K562 (cell line): Measurements from ENCODE around the gene IRF2BP2. TPM values are rescaled to one million over a fixed set of nuclear protein-coding genes. Genes with fewer than 3 reads are reported as not detected.

Experiments used
- ADNP ChIP-seq: fragments of 200-800 bp; sonication (Bioruptor generic); IDR thresholded peaks from 2 replicates; pipeline ENCODE4 v1.6.1; 2016; ENCODE audit warnings: missing genetic modification characterization, missing compliant biosample characterization
- ARNT ChIP-seq, 2 experiments: fragments of 450-650 bp; IDR thresholded peaks; 2 replicates each; pipeline ENCODE4 v1.6.1; 2016; ENCODE audit warnings: mild to moderate bottlenecking in 1 of 2
- CBFA2T3 ChIP-seq: fragments of 450-650 bp; IDR thresholded peaks from 2 replicates; pipeline ENCODE4 v1.6.1; 2017
- EWSR1 ChIP-seq: fragments of 450-650 bp; IDR thresholded peaks from 2 replicates; pipeline ENCODE4 v1.6.1; 2018; ENCODE audit warnings: borderline replicate concordance, mild to moderate bottlenecking, low read depth, moderate library complexity; ENCODE audit not compliant: partially characterized antibody
- GATA2 ChIP-seq: sonication (generic); formaldehyde crosslinking; IDR thresholded peaks from 2 replicates; pipeline ENCODE4 v1.4.0; 2020; ENCODE audit warnings: mild to moderate bottlenecking, missing genetic modification reagents
- JUN ChIP-seq, 2 experiments: sonication (generic) in 1 of 2; formaldehyde crosslinking in 1 of 2; IDR thresholded peaks; 2 replicates each; pipeline versions ENCODE4 v1.6.1 to v1.8.0; 2012 to 2022; ENCODE audit warnings: borderline replicate concordance in 2 of 2, mild to moderate bottlenecking in 2 of 2, improper control_type of control experiment in 1 of 2, low read depth in 1 of 2, low read length in 1 of 2, missing genetic modification reagents in 1 of 2
- NFATC3 ChIP-seq: fragments of 450-650 bp; IDR thresholded peaks from 2 replicates; pipeline ENCODE4 v1.6.1; 2017; ENCODE audit warnings: mild to moderate bottlenecking
- POLR2AphosphoS2 ChIP-seq: IDR thresholded peaks from 2 replicates; pipeline ENCODE4 v1.6.1; 2012; ENCODE audit warnings: low read length, improper control_type of control experiment
- POLR2H ChIP-seq: IDR thresholded peaks from 2 replicates; pipeline ENCODE4 v1.6.1; 2016; ENCODE audit warnings: missing genetic modification characterization, low read depth, mild to moderate bottlenecking, control low read depth, missing compliant biosample characterization, moderate library complexity
- SMARCB1 ChIP-seq: IDR thresholded peaks from 2 replicates; pipeline ENCODE4 v1.6.1; 2011; ENCODE audit warnings: improper control_type of control experiment, low read depth; ENCODE audit not compliant: insufficient read length
- SMARCC2 ChIP-seq: fragments of 450-650 bp; IDR thresholded peaks from 2 replicates; pipeline ENCODE4 v1.6.1; 2017; ENCODE audit warnings: antibody characterized with exemption, moderate library complexity, mild to moderate bottlenecking, low read depth
- TAL1 ChIP-seq: fragments of 450-650 bp; IDR thresholded peaks from 2 replicates; pipeline ENCODE4 v1.6.1; 2016; ENCODE audit warnings: mild to moderate bottlenecking
- ZFP1 ChIP-seq: fragments of 450-650 bp; formaldehyde crosslinking; IDR thresholded peaks from 2 replicates; pipeline ENCODE4 v1.4.0; 2020; ENCODE audit warnings: mild to moderate bottlenecking, mixed read lengths
- ZNF583 ChIP-seq: fragments of 250-450 bp; sonication (Bioruptor Pico); IDR thresholded peaks from 2 replicates; pipeline ENCODE4 v1.4.0; 2020
- ZNF830 ChIP-seq: fragments of 250-450 bp; sonication (Bioruptor Pico); IDR thresholded peaks from 2 replicates; pipeline ENCODE4 v1.5.0; 2021; ENCODE audit warnings: mild to moderate bottlenecking
- polyA plus RNA-seq, 8 experiments: library from polyadenylated mRNA; depleted of rRNA in 4 of 8; stranded (reverse) in 5 of 8; unstranded in 3 of 8; fragments of >200 nt; fragmentation: Nextera tagmentation in 2 of 8; fragmentation: Illumina TruSeq in 1 of 8; extraction: Ambion mirVana in 2 of 8; extraction: Trizol in 1 of 8; gene quantifications; 2 replicates each; pipeline versions ENCODE4 v1.2.1 to v1.2.3, GENCODE V29; 2011 to 2014; ENCODE audit warnings: inconsistent platforms in 1 of 8, missing spikeins in 1 of 8
- total RNA-seq, 7 experiments: library from RNA; depleted of rRNA in 6 of 7; stranded (reverse); fragments of >200 nt in 6 of 7; fragmentation: Illumina TruSeq in 2 of 7; extraction: Trizol in 2 of 7; gene quantifications; 2 replicates each; pipeline versions ENCODE4 v1.2.1 to v1.2.3, GENCODE V29; 2011 to 2021; ENCODE audit warnings: low replicate concordance in 1 of 7
- TF ChIP-seq, protein P1 (sequence below): fragments of 250-450 bp; sonication (Bioruptor Pico); IDR thresholded peaks from 2 replicates; pipeline ENCODE4 v1.5.0; 2021; ENCODE audit warnings: mild to moderate bottlenecking, moderate library complexity
- TF ChIP-seq, protein P2 (sequence below): sonication (generic); formaldehyde crosslinking; IDR thresholded peaks from 2 replicates; pipeline ENCODE4 v1.8.0; 2022; ENCODE audit warnings: missing genetic modification reagents, mild to moderate bottlenecking, borderline replicate concordance
- TF ChIP-seq, protein P3 (sequence below): fragments of 200-800 bp; sonication (Bioruptor generic); IDR thresholded peaks from 2 replicates; pipeline ENCODE4 v1.6.1; 2017; ENCODE audit warnings: missing genetic modification characterization, missing compliant biosample characterization
- TF ChIP-seq, protein P4 (sequence below): sonication (generic); IDR thresholded peaks from 2 replicates; pipeline ENCODE4 v1.6.1; 2016

IRF2BP2 gene
- total and polyA plus RNA-seq, 9 of the 15 experiments (the other 6 are each of a cell fraction or from before 2014, with no cell fraction given): 7.7 to 68.6 (median 22.1) TPM

DNA sequence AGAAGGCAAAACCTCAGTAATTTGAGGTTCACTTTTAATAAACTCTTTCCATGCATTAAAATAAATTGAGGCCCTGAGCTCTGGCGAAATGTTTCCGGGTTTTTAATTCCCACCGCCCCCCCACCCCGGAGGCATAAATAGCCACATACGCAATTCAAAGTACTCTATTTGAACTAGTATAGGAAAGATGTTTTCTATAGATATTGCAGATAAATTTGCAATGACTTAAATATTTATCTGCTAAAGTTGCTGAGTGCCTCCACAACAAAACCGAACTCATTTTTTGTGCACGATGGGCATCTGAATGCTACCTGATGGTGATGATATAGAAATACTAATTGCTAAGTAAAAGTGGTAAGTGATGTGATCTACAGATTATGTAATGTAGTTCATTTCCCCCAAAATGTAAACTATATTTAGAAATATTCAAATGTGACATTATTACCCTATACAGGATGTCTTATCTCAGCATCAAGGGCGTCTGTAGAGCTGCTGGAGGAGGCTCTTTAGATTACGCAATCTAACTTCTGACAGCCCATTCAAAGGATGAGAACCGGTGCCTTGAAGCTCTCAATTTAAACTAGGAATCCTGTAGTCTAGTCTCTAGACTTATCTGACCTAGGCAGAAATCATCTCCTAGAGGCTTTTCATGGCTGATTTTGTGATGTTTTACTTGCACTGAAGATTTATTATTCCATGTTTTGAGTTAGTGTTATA lies 8.5 kb downstream of the IRF2BP2 start (continued):
- TF ChIP-seq, protein P1, sequence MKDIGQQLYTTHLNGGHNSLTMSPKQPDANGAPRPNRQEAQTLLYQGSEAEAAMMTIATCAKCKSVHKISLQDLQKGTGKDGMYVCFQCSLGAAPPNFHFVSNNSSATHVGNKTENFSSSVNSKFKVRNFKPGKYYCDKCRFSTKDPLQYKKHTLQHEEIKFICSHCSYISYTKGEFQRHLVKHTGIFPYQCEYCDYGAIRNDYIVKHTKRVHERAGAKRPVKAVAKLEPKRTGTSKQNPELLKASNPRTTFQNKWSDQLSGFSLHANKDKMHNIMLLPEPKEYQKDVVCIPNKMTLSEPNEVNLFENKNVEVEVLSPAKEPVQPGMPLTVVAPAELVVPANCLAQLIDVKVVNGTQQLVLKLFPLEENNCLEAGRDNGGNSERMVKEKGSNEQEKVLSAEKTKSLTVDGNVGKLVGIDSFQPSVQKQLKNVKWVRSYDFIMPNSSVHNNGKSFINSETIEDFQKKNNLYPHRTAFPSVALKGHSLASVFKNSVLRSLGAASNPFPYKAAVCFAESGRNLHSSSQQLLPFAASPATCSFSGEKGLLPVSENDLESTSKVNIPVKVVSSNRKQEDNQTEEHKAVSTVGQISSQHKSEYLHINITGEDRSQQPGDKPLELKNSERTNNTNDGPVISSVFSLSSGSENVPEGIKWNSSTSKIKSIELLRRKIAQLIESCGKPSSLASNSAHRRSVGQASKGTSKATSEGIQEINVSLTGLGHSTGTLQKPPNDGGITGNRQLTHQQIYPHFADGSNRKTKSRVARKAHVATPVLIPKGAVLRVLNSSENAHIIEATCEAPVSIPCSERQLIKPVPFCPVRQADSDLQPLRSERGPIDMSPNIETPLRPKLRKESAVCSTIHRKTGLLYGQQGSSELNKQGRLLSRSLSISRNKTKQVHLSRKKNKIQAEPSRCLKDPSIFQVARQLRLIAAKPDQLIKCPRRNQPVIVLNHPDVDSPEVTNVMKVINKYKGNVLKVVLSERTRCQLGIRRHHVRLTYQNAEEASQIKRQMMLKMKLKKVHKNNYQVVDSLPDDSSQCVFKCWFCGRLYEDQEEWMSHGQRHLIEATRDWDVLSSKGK (CRISPR knock-in tag): 0 out of 2 replicates have a peak, but pooled peaks have one; percentile 45
- TF ChIP-seq JUN (IDR thresholded peaks at IDR 0.05; ENCODE audit: borderline replicate concordance, low read depth, low read length) (0 out of 2 replicates have a peak, but pooled peaks have one; percentile 32), JUN (CRISPR knock-in tag; IDR thresholded peaks at IDR 0.05; ENCODE audit: borderline replicate concordance) (no peak), ZNF830 (CRISPR knock-in tag) (peak; percentile 83; the same call in 1 of the 2 replicates), GATA2 (peak; percentile 70; the same call in 1 of the 2 replicates), POLR2H (tag) (peak; percentile 92), TAL1 (peak; percentile 63), ZFP1 (CRISPR knock-in tag) (peak; percentile 5; the same call in 1 of the 2 replicates), SMARCC2 (peak; percentile 49; the same call in 1 of the 2 replicates), EWSR1 (peak; percentile 55), SMARCB1 (peak; percentile 39), NFATC3 (no peak), ADNP (peak; percentile 43; the same call in 1 of the 2 replicates), CBFA2T3 (peak; percentile 82), ARNT (IDR thresholded peaks at IDR 0.05) (0 out of 4 replicates have a peak, but pooled peaks of 1 of the 2 experiments have one; percentile 60), ZNF583 (CRISPR knock-in tag) (no peak), POLR2AphosphoS2 (peak; percentile 82; the same call in 1 of the 2 replicates)
- TF ChIP-seq, protein P2, sequence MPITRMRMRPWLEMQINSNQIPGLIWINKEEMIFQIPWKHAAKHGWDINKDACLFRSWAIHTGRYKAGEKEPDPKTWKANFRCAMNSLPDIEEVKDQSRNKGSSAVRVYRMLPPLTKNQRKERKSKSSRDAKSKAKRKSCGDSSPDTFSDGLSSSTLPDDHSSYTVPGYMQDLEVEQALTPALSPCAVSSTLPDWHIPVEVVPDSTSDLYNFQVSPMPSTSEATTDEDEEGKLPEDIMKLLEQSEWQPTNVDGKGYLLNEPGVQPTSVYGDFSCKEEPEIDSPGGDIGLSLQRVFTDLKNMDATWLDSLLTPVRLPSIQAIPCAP (CRISPR knock-in tag): no peak
- TF ChIP-seq, protein P3, sequence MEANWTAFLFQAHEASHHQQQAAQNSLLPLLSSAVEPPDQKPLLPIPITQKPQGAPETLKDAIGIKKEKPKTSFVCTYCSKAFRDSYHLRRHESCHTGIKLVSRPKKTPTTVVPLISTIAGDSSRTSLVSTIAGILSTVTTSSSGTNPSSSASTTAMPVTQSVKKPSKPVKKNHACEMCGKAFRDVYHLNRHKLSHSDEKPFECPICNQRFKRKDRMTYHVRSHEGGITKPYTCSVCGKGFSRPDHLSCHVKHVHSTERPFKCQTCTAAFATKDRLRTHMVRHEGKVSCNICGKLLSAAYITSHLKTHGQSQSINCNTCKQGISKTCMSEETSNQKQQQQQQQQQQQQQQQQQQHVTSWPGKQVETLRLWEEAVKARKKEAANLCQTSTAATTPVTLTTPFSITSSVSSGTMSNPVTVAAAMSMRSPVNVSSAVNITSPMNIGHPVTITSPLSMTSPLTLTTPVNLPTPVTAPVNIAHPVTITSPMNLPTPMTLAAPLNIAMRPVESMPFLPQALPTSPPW: peak; percentile 25; the same call in 1 of the 2 replicates
- TF ChIP-seq, protein P4, sequence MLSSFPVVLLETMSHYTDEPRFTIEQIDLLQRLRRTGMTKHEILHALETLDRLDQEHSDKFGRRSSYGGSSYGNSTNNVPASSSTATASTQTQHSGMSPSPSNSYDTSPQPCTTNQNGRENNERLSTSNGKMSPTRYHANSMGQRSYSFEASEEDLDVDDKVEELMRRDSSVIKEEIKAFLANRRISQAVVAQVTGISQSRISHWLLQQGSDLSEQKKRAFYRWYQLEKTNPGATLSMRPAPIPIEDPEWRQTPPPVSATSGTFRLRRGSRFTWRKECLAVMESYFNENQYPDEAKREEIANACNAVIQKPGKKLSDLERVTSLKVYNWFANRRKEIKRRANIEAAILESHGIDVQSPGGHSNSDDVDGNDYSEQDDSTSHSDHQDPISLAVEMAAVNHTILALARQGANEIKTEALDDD: peak; percentile 95
